Activated naive CD4-positive, alpha-beta T cell treated with anti-CD3 and anti-CD28 coated beads, Interleukin-2, amount 50 U/mL, for 72 hours (primary cell): ENCODE results near the gene RFNG. TPM values are rescaled to one million over a fixed set of nuclear protein-coding genes. Genes with fewer than 3 reads are reported as not detected.

Experiments used
- ATAC-seq, 2 donors: fragments of 150-1000 bp; cut with Tn5 transposase; 2 replicates each; pipeline ENCODE4 v1.10.0; 2021; ENCODE audit warnings: mild to moderate bottlenecking in 2 of 2, moderate library complexity in 2 of 2
- DNase-seq, 2 donors: peaks; one replicate each; pipeline ENCODE4 v3.0.0; 2021 to 2022; ENCODE audit warnings: low spot score in 2 of 2
- H3K27ac Mint-ChIP-seq, 2 donors: one replicate each; pipeline ENCODE4 v1.8.0; 2022; ENCODE audit warnings: mild to moderate bottlenecking in 2 of 2, mixed read lengths in 2 of 2
- H3K36me3 Mint-ChIP-seq, 2 donors: one replicate each; pipeline ENCODE4 v1.8.0; 2022; ENCODE audit warnings: mixed read lengths in 2 of 2
- H3K9me3 Mint-ChIP-seq, 2 donors: one replicate each; pipeline ENCODE4 v1.8.0; 2022; ENCODE audit warnings: mixed read lengths in 2 of 2
- total RNA-seq, 2 donors: library from RNA; stranded (reverse); gene quantifications; one replicate each; pipeline ENCODE4 v1.2.3, GENCODE V29; 2022

Gene RFNG
- total RNA-seq, 2 donors from 2014 or later = 21.5 to 24.2 TPM

DNA sequence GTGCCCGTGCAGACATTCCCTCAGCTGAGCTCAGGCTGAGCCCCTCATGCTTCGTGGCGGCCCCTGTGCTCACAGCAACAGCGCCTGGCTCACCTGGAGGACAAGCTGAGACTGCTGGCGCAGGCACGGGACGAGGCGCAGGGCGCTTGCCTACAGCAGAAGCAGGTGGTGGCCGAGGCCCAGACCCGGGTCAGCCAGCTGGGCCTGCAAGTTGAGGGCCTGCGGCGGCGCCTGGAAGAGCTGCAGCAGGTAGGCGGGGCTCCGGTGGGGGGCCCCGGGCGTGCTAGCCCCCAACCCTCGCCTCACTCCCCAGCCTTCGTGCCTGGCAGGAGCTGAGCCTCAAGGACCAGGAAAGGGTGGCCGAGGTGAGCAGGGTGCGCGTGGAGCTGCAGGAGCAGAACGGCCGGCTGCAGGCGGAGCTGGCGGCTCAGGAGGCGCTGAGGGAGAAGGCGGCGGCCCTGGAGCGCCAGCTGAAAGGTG, 21.6 kb downstream of the RFNG start:
- Mint-ChIP-seq H3K9me3 (no peaks in the 10 kb centered on the region), H3K27ac (no peak overlapping the region), H3K36me3 (no peaks in the 10 kb centered on the region)
- DNase-seq (no peak), ATAC-seq (peak; percentile 0 to 2)

DNA sequence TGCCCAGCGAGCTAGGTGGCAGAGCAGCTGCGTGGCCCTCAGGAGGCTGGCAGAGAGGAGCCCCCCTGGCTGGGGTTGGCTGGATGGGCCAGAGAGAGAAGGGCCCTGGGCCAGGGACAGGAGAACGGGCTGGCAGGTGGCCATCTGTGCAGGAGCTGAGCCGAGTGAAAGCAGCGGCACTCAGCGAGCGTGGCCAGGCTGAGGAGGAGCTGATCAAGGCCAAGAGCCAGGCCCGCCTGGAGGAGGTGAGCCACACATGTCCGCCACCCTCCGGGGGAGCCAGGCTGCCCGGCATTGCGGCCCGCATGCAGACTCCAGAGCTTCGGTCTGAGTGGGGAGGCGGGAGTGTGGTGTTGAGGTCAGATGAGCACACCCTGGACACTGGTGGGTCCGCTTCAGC, 22.2 kb downstream of the RFNG start:
- Mint-ChIP-seq H3K9me3 (no peaks in the 10 kb centered on the region), H3K36me3 (no peaks in the 10 kb centered on the region), H3K27ac (no peak overlapping the region)
- no peak for DNase-seq
- no peak for ATAC-seq

DNA sequence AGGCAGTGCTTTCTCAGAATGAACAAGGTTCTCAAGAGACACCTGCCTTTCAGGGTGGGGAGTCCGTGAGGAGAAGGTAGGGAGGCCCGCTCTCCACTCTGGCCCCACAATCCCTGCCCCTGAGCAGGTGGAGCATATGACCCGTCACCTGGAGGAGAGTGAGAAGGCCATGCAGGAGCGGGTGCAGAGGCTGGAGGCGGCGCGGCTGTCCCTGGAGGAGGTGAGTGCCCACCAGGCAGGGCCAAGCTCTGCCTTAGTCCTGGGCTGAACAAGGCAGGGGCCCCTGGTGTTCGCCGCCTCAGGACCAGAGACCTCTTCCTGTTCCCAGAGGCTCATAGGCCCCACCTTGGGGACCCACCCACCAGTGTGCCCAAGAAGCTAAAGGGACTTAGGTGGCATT, 22.6 kb downstream of the RFNG start:
- ATAC-seq (no peak), DNase-seq (no peak)
- no peaks in the 10 kb centered on the region for H3K9me3 Mint-ChIP-seq
- H3K36me3 Mint-ChIP-seq = no peaks in the 10 kb centered on the region
- H3K27ac Mint-ChIP-seq = no peak overlapping the region

DNA sequence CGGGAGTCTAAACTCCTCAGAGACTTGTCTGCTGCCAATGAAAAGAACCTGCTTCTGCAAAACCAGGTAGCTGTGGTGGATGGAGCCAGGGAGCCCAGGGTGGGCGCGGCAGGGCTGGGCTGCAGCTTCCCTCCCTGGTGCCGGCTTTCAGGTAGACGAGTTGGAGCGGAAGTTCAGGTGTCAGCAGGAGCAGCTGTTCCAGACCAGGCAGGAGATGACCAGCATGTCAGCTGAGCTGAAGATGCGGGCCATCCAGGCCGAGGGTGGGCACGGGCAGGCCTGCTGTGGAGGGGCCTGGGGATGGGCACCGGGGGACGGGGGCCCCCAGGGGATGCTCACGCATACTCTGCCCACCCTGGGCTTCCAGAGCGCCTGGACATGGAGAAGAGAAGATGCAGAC, 23.4 kb downstream of the RFNG start:
- DNase-seq = no peak
- H3K36me3 Mint-ChIP-seq = no peaks in the 10 kb centered on the region
- no peak overlapping the region for H3K27ac Mint-ChIP-seq
- ATAC-seq = no peak
- no peaks in the 10 kb centered on the region for H3K9me3 Mint-ChIP-seq

DNA sequence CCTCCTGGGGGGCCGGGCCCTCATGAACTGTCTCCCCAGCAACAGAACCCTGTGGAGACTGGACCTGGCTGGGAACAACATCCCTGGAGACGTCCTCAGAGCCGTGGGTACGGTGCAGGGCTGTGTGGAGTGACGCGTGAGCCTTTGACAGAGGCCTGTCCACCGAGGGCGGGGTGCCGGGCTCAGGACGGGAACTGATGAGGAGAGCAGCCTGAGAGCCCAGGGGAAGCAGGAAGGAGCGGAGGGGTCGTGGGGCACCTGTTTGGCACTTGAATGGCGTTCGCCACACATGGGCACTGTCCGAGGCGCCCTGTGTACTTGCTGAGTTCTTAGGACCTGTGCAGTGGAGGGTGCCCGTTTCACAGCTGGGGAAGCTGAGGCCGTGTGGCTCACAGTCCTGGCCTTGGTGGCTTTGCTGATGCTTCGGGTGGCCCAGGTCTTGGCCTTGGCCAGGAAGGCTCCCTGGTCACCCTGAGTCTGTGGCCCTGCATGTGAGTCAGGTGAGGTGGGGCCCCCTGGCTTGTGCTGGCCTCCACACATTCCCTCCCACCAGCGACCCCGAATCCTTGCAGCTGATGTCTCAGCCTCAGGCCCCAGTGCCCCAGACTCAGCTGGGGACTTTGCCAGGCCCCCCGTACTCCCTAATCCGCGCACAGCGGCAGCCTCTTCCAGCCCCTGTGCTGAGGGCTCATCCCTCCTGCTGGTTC, 26.1 kb downstream of the RFNG start:
- H3K36me3 Mint-ChIP-seq = no peaks in the 10 kb centered on the region
- no peaks in the 10 kb centered on the region for H3K9me3 Mint-ChIP-seq
- ATAC-seq (no peak), DNase-seq (no peak)
- no peak overlapping the region for H3K27ac Mint-ChIP-seq

DNA sequence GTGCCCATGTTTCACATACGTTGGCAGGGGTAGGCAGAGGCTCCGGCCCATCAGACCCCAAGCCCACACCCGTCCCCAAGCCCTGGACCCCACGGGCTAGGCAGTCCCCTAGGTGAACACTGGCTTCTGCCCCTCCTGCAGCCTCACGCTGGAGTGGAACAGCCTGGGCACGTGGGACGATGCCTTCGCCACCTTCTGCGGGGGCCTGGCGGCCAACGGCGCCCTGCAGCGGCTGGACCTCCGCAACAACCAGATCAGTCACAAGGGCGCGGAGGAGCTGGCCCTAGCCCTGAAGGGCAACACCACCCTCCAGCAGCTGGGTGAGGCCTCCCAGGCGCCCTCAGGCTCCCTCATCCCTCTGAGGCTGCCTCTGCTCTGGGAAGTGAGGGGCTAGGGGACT, 26.8 kb downstream of the RFNG start:
- no peaks in the 10 kb centered on the region for H3K36me3 Mint-ChIP-seq
- ATAC-seq = no peak
- H3K9me3 Mint-ChIP-seq = no peaks in the 10 kb centered on the region

DNA sequence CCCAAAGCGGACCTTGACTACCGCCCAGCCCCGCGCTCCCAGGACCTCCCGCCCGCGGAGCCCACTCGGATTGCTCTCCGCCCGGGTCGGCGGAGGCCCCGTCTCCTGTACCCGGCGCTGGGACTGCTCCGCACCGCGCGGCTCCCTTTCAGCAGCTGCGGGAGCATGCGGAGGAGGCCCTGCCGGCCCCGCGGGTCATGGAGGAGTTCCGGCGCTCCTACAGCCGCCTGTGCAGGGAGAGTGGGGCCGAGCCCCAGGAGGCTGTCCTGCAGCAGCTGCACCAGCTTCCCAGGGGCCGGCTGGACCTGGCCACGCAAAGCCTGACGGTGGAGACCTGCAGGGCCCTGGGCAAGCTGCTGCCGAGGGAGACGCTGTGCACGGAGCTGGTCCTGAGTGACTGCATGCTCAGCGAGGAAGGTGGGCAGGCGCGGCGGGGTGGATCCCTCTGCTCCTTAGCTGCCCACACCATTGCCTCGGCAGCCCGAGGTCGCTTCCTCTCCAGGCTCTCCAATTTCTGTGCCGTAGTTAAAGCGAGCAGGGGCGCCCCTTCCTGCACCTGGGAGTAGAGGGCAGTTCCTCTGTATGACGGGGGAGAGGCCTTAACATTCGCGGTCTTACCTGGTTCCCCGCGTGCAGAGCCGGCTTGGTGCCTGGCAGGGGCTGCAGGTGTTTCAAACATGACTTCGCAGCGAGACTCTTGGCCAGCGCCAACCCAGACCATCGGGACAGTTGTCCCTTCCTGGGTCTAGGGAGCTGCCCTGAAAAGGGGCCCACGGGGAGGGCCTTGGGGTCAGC, 28.0 kb downstream of the RFNG start:
- peak overlapping the region in 1 of 2 donors; percentile 41 for H3K27ac Mint-ChIP-seq
- no peaks in the 10 kb centered on the region for H3K9me3 Mint-ChIP-seq
- ATAC-seq (no peak), DNase-seq (peak in 1 of 2 donors; percentile 41)
- no peaks in the 10 kb centered on the region for H3K36me3 Mint-ChIP-seq

More for the DNA sequence above, 26.8 kb downstream of the RFNG start:
- no peak overlapping the region for H3K27ac Mint-ChIP-seq
- no peak for DNase-seq

DNA sequence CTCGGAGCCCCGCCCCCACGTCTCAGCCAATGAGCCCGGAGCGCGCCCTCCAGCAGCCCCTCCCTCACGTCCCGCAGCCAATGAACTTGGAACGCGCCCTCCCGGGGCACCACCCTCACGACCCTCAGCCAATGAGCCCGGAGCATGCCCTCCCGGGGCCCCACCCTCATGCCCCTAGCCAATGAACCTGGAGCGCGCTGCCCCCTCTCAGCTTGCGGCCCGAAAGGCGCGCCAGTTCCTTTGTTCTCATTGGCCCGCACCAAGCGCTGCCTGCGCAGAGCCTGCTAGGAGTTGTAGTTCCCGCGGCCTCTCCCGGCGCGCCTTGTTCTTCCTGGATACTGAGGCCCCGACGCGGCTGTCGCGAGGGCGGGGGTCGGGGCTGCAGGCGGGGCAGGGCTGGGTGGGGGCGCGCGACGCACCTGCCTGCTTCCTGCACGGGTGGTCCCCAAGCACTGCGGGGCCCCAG, 28.6 kb downstream of the RFNG start, which contains the start of gene LRRC45:
Gene LRRC45, plus strand, starts transcription at position 325 of the 466 bp plus-strand sequence. CDS start 339 bp downstream, outside the sequence.
- no peaks in the 10 kb centered on the region for H3K9me3 Mint-ChIP-seq
- no peaks in the 10 kb centered on the region for H3K36me3 Mint-ChIP-seq
- H3K27ac Mint-ChIP-seq = peak within 1 kb of the TSS in 1 of 2 donors; percentile 84
- ATAC-seq (peak; percentile 94), DNase-seq (peak; percentile 100)

DNA sequence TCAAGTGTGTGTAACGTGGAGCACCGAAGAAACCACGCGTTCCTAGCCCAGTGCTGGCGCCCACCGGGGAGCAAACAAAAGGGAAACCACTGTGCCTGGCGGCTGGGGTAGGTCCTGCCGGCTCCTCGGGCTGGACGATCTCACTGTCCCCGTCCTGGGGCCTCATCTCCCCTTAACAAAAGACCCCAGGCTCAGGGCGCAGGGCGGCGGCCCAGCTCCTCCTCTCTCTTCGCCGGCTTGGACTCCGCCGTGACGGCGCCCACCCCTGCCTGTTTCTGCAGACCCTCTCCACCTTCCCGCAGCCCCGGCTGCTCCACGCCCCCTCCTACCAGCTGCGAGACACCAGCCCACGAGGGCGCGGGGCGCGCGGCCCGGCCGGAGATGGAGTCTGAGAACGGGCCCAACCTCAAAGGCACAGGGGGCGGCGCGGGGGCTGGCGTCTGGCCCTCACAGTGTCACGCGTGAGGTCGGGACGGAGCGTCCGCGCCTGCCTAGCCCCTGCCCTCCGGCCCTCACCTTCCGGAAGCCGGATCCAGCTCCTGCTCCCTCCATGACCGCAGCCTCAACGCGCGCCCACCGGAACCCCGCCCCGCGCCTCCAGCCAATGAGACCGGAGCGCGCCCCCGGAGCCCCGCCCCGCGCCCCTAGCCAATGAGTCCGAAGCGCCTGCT, 29.2 kb downstream of the RFNG start, which contains the start of gene CENPX:
Gene CENPX, minus strand, starts transcription at position 569 of the 671 bp plus-strand sequence. Its CDS starts 17 bp downstream, at position 552.
- DNase-seq (no peak), ATAC-seq (no peak)
- Mint-ChIP-seq H3K9me3 (no peaks in the 10 kb centered on the region), H3K36me3 (no peaks in the 10 kb centered on the region), H3K27ac (peak within 1 kb of the TSS in 1 of 2 donors; percentile 84)

DNA sequence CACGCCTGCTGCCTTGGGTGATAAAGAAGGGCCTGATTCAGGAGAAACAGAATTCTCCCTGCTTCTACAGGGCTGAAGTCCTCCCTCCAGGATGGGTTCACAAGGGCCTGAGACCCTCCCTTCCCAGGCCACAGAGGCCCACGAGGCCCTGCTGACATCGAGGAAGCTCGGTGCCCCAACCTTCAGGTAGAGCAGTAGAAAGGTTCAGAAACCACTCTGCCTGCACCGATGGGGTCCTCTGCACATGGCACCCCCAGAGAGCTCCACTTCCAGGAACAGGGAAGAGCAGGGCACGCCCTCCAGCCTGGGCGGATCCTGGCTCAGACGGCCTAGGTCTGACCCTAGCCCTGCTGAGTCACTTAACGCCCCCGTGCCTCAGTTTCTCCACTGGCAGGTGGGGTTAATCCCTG, 29.7 kb downstream of the RFNG start:
- ATAC-seq = no peak
- peak overlapping the region in 1 of 2 donors; percentile 84 for H3K27ac Mint-ChIP-seq

DNA sequence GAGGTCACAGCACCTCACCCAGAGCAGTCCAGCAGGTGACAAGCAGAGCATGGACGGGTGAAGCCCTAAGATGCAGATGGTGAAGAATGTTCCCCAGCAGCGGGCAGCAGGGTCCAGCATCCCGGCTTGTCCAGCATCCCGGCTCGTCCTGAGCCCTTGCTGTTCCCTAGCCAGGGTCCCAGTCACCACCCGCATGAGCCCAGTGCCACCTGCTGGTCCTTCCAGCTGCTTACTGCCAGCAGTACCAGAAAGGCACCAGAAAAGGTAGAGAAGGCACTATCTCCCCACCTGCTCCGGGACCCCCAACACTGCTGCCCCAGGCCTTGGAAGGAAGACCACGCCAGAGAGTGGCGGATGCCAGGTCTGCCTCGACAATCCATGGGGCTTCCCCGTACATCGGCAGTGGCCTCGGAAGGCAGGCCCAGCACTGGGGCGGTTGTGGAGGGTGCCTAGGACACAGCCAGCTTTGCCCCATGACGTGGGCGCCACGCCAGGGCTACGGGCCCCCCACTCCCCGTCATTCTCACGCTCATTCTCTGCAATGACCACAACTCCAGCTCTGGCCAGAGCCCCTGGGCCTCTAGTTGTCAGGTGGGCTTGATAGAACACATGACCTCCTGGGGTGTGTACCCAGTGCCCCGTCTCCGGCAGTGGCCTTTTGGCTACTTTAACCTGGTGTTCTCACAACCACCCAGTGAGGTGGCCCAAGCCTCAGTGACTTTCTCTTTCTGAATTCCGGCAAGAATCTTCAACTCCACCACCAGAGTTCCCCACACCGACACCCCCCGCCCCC, 30.3 kb downstream of the RFNG start:
- ATAC-seq (no peak), DNase-seq (peak in 1 of 2 donors; percentile 64)
- no peaks in the 10 kb centered on the region for H3K9me3 Mint-ChIP-seq
- peak overlapping the region in 1 of 2 donors; percentile 84 for H3K27ac Mint-ChIP-seq
- no peaks in the 10 kb centered on the region for H3K36me3 Mint-ChIP-seq

More for the DNA sequence above, 29.7 kb downstream of the RFNG start:
- no peak for DNase-seq
- no peaks in the 10 kb centered on the region for H3K9me3 Mint-ChIP-seq
- no peaks in the 10 kb centered on the region for H3K36me3 Mint-ChIP-seq

DNA sequence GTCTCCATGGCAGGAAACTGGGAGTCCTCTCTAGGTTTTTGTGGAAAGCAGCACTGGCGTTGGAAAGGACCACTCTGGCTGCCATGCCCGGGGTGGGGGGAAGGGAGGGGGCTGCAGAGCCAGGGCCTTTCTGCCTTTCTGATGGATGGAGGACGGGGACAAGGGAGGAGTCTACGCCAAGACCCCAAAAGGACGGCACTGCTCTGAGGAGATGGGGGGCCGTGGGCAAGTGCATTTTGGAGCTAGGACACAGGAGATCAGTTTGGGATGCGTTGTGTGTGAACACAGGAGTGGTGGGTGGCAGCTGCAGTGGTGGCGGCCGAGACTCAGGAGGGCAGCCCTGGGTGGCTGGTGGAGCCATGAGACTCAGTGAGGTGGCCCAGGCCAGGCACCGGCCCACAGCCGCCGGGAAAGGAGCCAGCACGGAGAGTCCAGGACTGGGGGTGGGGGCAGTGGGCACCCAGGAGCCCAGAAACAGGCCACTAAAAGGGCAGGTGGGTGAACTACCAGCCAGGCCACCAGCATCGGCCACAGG, 31.0 kb downstream of the RFNG start:
- H3K36me3 Mint-ChIP-seq = no peaks in the 10 kb centered on the region
- ATAC-seq (no peak), DNase-seq (no peak)
- no peaks in the 10 kb centered on the region for H3K9me3 Mint-ChIP-seq
- H3K27ac Mint-ChIP-seq = no peak overlapping the region

DNA sequence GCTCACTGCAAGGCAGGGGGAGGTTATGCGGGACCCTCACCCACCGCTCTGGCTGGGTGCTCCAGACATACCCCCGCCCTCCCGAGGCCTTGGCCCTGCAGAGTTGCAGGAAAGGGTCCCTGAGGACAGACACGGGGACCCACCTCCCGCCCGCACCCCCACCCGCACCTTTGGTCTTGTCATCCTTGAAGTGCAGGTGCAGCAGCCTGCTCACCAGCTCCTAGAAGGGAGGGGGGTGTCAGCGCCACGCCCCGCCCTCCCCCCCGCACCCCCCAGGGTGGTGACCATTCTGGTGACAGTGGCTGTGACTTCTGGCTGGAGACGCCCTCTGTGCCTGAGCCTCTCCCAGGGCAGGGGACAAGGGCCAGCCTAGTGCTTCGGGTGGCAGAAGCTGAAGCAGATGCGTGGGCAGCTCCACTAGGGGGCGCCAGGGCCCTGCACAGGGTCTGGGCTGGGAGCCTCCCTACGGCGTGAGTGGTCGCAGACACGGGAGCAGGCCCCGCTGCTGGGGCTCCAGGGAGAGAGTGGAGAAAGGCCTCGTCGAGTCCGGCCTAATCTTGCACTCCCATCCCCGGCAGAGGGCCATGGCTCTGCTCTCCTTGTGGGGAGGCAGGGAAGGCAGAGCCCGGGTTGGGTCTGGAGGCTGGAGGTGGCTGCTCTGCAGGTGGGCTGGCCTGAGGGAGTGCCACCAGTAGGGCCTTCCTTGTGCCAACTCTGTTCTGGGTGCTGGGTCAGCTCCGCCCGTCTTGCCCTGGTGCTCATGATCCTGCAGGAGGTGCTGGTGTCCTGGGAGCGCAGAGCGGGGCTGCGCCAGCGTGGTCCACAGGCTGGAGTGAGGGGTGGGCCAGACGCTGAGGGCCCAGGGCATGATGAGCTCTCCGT, 31.7 kb downstream of the RFNG start:
- no peak overlapping the region for H3K27ac Mint-ChIP-seq
- no peaks in the 10 kb centered on the region for H3K9me3 Mint-ChIP-seq
- ATAC-seq = no peak
- no peaks in the 10 kb centered on the region for H3K36me3 Mint-ChIP-seq
- DNase-seq = peak in 1 of 2 donors; percentile 87

DNA sequence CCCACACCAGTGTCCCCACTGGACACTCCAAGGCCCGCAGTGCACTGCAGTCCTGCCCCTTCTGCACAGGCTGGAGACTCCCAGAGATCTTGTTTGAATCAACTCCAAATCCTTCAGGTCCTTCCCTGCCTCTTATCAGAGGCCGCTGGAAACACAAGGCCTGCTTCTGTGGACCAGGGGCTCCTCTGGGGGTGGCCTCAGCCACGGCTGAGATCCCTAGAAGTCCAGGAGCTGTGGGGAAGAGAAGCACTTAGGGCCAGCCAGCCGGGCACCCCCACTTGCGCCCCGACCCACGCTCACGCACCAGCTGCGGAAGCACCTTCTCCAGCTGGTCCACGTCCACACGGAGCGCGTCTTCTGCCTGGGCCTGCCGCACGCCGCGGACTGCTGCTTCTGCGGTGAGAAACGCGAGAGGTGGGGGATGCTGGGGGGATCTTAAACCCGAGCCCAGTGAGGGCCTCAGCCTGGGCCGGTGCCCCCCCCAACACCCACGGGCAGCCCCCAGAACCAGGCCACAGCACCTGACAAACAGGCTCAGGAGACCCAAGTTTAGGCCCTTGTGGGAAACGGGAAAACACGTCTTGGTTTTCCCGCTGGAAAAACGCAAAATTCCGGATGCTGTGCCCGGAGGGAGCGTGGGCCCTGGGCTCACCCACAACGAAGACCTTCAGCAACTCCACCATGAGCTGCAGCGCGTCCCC, 32.5 kb downstream of the RFNG start:
- H3K27ac Mint-ChIP-seq = no peak overlapping the region
- DNase-seq (no peak), ATAC-seq (no peak)
- H3K9me3 Mint-ChIP-seq = no peaks in the 10 kb centered on the region
- H3K36me3 Mint-ChIP-seq = no peaks in the 10 kb centered on the region
